Thyroid gland (tissue), 4 donors: ENCODE measurements around the gene DNAH1. TPM values are rescaled to one million over a fixed set of nuclear protein-coding genes. Genes with fewer than 3 reads are reported as not detected.

Source experiments
- DNase-seq, 2 donors: peaks; one replicate each; pipeline ENCODE4 v3.0.0-alpha.2; 2019
- H3K27ac ChIP-seq, 3 donors: fragments of 200-600 bp; sonication (generic); 1 replicate in 2 of 3; 2 replicates in 1 of 3; pipeline ENCODE4 v1.5.1; 2016 to 2019; ENCODE audit warnings: mild to moderate bottlenecking in 1 of 3, moderate library complexity in 1 of 3
- H3K27me3 ChIP-seq: fragments of 200-600 bp; sonication (generic); one replicate; pipeline ENCODE4 v1.5.1; 2019
- H3K36me3 ChIP-seq, 2 donors: fragments of 200-600 bp; sonication (generic); one replicate each; pipeline ENCODE4 v1.5.1; 2016 to 2019
- H3K4me1 ChIP-seq, 2 donors: fragments of 200-600 bp; sonication (generic); one replicate each; pipeline ENCODE4 v1.5.1; 2017 to 2019
- H3K4me3 ChIP-seq, 3 donors: fragments of 200-600 bp; sonication (generic); replicated peaks in 1 of 3; 1 replicate in 2 of 3; 2 replicates in 1 of 3; pipeline ENCODE4 v1.5.1; 2016; ENCODE audit warnings: mild to moderate bottlenecking in 1 of 3
- H3K9me3 ChIP-seq: fragments of 200-600 bp; sonication (generic); one replicate; pipeline ENCODE4 v1.5.1; 2017
- POLR2A ChIP-seq, 2 donors: fragments of 450-650 bp; IDR thresholded peaks; one replicate each; pipeline ENCODE4 v1.6.1; 2017; ENCODE audit warnings: antibody characterized with exemption in 2 of 2, mild to moderate bottlenecking in 2 of 2, moderate library complexity in 1 of 2
- WGBS, 2 donors: methylation state at CpG; one replicate each; pipeline ENCODE4 v1.1.5; 2017; 5-methylcytosine and 5-hydroxymethylcytosine counted together
- intact Hi-C: fragments of 100-400 bp; cut with DNase I; formaldehyde crosslinking; loops from one replicate; pipeline ENCODE4 v1.15.1; 2023
- total RNA-seq, 4 donors: library from RNA; depleted of rRNA; stranded (reverse); fragments of >200 nt; gene quantifications; one replicate each; pipeline ENCODE4 v1.2.3, GENCODE V29; 2016
- TF ChIP-seq, protein P1 (sequence below), 6 experiments: fragments of 200-600 bp in 3 of 6; fragments of 450-650 bp in 3 of 6; sonication (generic) in 3 of 6; IDR thresholded peaks; one replicate each; pipeline ENCODE4 v1.5.1; 2016 to 2019; ENCODE audit warnings: antibody characterized with exemption in 6 of 6, mild to moderate bottlenecking in 2 of 6, inconsistent platforms in 1 of 6, moderate library complexity in 1 of 6

Gene DNAH1
- total RNA-seq, 4 donors from 2014 or later = 4.6 to 14.2 (median 7.5) TPM

DNA sequence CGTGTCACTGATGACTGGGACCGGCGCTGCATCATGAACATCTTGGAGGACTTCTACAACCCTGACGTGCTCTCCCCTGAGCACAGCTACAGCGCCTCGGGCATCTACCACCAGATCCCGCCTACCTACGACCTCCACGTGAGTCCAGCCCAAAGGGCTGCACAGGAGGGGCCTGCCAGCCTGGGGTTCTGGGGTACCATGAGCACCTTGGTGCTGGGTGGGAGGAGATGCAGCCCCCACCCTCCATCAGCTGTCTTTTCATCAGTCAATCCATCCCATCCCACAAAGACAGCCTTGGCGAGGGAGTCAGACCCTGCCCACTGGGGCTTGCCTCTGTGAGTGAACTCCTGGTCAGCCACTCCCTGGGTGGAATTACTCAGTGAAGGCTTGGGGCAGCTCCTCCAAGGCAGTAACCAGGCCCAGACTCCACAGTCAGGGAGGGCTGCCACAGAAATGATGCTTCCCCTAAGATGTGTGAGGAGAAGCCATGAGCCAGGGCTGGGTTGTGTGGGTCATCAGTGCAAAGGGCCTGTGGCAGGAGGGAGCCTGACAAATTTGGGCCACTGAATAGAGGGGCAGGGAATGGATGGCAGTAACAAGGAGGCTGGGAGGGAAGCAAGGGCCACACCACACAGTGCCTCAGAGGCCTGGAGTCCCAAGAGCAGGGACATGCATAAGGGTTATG, 80.9 kb downstream of the DNAH1 start:
- Histone ChIP-seq H3K27ac (no peak overlapping the region), H3K4me1 (no peaks in the 10 kb centered on the region), H3K36me3 (peaks cover 11 to 13% of the 10 kb centered on the region in 2 donors), H3K27me3 (no peaks in the 10 kb centered on the region), H3K4me3 (no peak overlapping the region), H3K9me3 (no peaks in the 10 kb centered on the region)
- intact Hi-C loops = no loop called here
- TF ChIP-seq, protein P1, sequence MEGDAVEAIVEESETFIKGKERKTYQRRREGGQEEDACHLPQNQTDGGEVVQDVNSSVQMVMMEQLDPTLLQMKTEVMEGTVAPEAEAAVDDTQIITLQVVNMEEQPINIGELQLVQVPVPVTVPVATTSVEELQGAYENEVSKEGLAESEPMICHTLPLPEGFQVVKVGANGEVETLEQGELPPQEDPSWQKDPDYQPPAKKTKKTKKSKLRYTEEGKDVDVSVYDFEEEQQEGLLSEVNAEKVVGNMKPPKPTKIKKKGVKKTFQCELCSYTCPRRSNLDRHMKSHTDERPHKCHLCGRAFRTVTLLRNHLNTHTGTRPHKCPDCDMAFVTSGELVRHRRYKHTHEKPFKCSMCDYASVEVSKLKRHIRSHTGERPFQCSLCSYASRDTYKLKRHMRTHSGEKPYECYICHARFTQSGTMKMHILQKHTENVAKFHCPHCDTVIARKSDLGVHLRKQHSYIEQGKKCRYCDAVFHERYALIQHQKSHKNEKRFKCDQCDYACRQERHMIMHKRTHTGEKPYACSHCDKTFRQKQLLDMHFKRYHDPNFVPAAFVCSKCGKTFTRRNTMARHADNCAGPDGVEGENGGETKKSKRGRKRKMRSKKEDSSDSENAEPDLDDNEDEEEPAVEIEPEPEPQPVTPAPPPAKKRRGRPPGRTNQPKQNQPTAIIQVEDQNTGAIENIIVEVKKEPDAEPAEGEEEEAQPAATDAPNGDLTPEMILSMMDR (IDR thresholded peaks at IDR 0.05) = no peak
- no peak for TF ChIP-seq POLR2A (IDR thresholded peaks at IDR 0.05)
- 84 to 100% methylated on average over 2 to 10 of the region's 10 CpGs for WGBS, 2 donors
- no peak for DNase-seq

DNA sequence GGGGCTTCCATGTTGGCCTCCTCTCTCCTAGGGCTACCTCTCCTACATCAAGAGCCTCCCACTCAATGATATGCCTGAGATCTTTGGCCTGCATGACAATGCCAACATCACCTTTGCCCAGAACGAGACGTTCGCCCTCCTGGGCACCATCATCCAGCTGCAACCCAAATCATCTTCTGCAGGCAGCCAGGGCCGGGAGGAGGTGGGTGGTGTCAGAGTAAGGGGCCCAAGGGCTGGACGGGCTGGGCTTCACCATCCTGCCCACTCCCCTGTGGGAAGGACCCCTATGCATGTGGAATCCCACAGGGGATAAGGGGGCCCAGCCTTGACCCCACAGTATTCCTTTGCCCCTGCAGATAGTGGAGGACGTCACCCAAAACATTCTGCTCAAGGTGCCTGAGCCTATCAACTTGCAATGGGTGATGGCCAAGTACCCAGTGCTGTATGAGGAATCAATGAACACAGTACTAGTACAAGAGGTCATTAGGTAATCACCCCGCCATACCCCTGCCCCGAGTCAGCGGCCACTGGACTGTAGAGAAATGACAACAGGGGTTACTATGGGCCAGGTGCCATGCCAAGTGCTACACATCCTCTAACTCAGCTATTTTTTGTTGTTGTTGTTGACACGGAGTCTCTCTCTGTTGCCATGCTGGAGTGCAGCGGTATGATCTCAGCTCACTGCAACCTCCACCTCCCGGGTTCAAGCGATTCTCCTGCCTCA, 81.7 kb downstream of the DNAH1 start:
- no peak for DNase-seq
- peaks cover 19 to 20% of the 10 kb centered on the region in 2 donors for H3K36me3 ChIP-seq
- H3K4me3 ChIP-seq = no peak overlapping the region
- TF ChIP-seq POLR2A (IDR thresholded peaks at IDR 0.05) = no peak
- TF ChIP-seq, protein P1 (IDR thresholded peaks at IDR 0.05) = no peak
- intact Hi-C loops = no loop called here
- H3K4me1 ChIP-seq = no peaks in the 10 kb centered on the region
- H3K27me3 ChIP-seq = no peaks in the 10 kb centered on the region
- WGBS, 2 donors = 75 to 80% methylated on average over 11 to 12 of the region's 13 CpGs
- no peaks in the 10 kb centered on the region for H3K9me3 ChIP-seq
- H3K27ac ChIP-seq = no peak overlapping the region

DNA sequence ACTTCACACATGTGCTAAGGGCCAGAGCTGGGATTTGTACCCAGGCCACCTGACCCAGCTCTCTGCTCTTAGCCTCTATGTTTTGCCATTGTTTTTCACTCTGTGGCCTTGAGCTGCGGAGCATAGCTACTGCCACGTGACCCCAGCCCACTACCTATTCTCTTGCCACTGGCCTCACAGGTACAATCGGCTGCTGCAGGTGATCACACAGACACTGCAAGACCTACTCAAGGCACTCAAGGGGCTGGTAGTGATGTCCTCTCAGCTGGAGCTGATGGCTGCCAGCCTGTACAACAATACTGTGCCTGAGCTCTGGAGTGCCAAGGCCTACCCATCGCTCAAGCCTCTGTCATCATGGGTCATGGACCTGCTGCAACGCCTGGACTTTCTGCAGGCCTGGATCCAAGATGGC, 82.6 kb downstream of the DNAH1 start:
- Histone ChIP-seq H3K36me3 (peaks cover 26 to 27% of the 10 kb centered on the region in 2 donors), H3K27ac (no peak overlapping the region), H3K27me3 (no peaks in the 10 kb centered on the region), H3K4me3 (no peak overlapping the region), H3K4me1 (no peaks in the 10 kb centered on the region), H3K9me3 (no peaks in the 10 kb centered on the region)
- DNase-seq = no peak
- TF ChIP-seq POLR2A (IDR thresholded peaks at IDR 0.05) = no peak
- TF ChIP-seq, protein P1 (IDR thresholded peaks at IDR 0.05) = no peak
- 85 to 90% methylated on average over 5 of the region's 5 CpGs for WGBS, 2 donors
- intact Hi-C loops = no loop called here

DNA sequence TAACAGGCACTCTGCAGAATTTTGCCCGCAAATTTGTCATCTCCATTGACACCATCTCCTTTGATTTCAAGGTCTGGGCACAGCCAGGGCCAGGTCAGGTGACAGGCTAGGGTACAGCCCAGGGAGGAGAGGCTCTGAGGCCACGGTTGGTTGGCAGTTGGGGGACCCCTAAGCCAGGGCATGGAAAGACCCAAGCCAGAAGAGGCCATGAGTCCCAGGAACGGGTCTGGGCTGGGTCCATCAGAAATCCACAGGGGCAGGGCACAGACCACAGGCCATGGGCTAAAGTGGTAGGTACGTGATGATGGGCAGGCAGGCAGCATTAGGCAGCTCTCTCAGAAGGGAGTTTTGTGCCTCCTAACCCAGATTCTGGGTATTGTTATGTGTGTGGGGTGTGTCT, 83.0 kb downstream of the DNAH1 start:
- peaks cover 30 to 31% of the 10 kb centered on the region in 2 donors for H3K36me3 ChIP-seq
- H3K4me3 ChIP-seq = no peak overlapping the region
- intact Hi-C loops = no loop called here
- no peaks in the 10 kb centered on the region for H3K9me3 ChIP-seq
- H3K4me1 ChIP-seq = no peaks in the 10 kb centered on the region
- 94 to 100% methylated on average over 1 to 4 of the region's 4 CpGs for WGBS, 2 donors
- no peak overlapping the region for H3K27ac ChIP-seq
- TF ChIP-seq POLR2A (IDR thresholded peaks at IDR 0.05) = no peak
- TF ChIP-seq, protein P1 (IDR thresholded peaks at IDR 0.05) = no peak
- H3K27me3 ChIP-seq = no peaks in the 10 kb centered on the region
- no peak for DNase-seq

DNA sequence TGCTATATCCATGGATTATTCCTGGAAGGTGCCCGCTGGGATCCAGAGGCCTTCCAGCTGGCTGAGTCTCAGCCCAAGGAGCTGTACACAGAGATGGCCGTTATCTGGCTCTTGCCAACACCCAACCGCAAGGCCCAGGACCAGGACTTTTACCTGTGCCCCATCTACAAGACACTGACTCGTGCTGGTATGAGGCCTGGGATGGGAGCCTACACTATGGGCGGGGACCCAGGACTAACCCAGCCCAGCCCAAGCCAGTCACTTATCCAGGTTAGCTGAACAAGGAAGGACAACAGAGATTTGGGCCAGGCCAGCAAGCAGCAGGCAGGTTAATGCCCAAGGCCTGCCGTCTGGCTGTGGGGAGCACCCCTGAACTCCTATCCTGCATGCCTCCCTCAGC, 83.5 kb downstream of the DNAH1 start:
- no peaks in the 10 kb centered on the region for H3K9me3 ChIP-seq
- intact Hi-C loops = no loop called here
- DNase-seq = no peak
- TF ChIP-seq, protein P1 (IDR thresholded peaks at IDR 0.05) = no peak
- TF ChIP-seq POLR2A (IDR thresholded peaks at IDR 0.05) = no peak
- H3K27me3 ChIP-seq = no peaks in the 10 kb centered on the region
- no peak overlapping the region for H3K27ac ChIP-seq
- peaks cover 35% of the 10 kb centered on the region in 2 donors for H3K36me3 ChIP-seq
- no peaks in the 10 kb centered on the region for H3K4me1 ChIP-seq
- WGBS, 2 donors = 100% methylated on average over 2 of the region's 6 CpGs; no CpG with 5 or more reads in 1 of the 2 donors
- no peak overlapping the region for H3K4me3 ChIP-seq
